Left lung (tissue), 10 donors: ENCODE data around the gene PLXNA3. TPM values are rescaled to one million over a fixed set of nuclear protein-coding genes. Genes with fewer than 3 reads are reported as not detected.

ENCODE experiments used
- ATAC-seq: fragments of 200-7000 bp; cut with Tn5 transposase; one replicate; pipeline ENCODE4 v1.9.1; 2020; ENCODE audit warnings: moderate library complexity
- DNase-seq, 4 donors: peaks; one replicate each; pipeline ENCODE4 v3.0.0-alpha.2; 2013 to 2020
- H3K27ac ChIP-seq, 2 donors: fragments of 200-600 bp; sonication (generic) in 1 of 2; one replicate each; pipeline versions ENCODE4 v1.5.0 to v1.8.0; 2020 to 2021
- H3K27me3 ChIP-seq, 2 donors: fragments of 200-600 bp; sonication (generic) in 1 of 2; one replicate each; pipeline versions ENCODE4 v1.5.0 to v1.8.0; 2020 to 2021
- H3K36me3 ChIP-seq, 2 donors: fragments of 200-600 bp; sonication (generic) in 1 of 2; one replicate each; pipeline versions ENCODE4 v1.5.0 to v1.8.0; 2020 to 2021
- H3K4me1 ChIP-seq, 2 donors: fragments of 200-600 bp; one replicate each; pipeline ENCODE4 v1.8.0; 2021
- H3K4me3 ChIP-seq, 2 donors: fragments of 200-600 bp; sonication (generic) in 1 of 2; one replicate each; pipeline versions ENCODE4 v1.5.0 to v1.8.0; 2020 to 2021; ENCODE audit warnings: mild to moderate bottlenecking in 1 of 2
- H3K9me3 ChIP-seq, 2 donors: fragments of 200-600 bp; sonication (generic) in 1 of 2; one replicate each; pipeline versions ENCODE4 v1.5.0 to v1.8.0; 2020 to 2021
- CTCF ChIP-seq, 2 donors: fragments of 200-600 bp; sonication (generic) in 1 of 2; IDR thresholded peaks; one replicate each; pipeline versions ENCODE4 v1.5.0 to v1.8.0; 2021; ENCODE audit warnings: antibody characterized with exemption in 2 of 2
- intact Hi-C, 2 donors: fragments of 100-400 bp; cut with DNase I; formaldehyde crosslinking; loops; one replicate each; pipeline versions ENCODE4 v1.11.2 to v1.14.2; 2022
- polyA plus RNA-seq, 6 donors: library from polyadenylated mRNA; unstranded; fragments of 120-200 nt; gene quantifications; one replicate each; pipeline ENCODE4 v1.2.1, GENCODE V29; 2013; ENCODE audit not compliant: insufficient read length in 6 of 6
- total RNA-seq, 2 donors: library from RNA; stranded (reverse); fragmentation: NEBNext Ultra II Directional; extraction: Animal tissue kit (Norgen Biotek cat#: 25700); gene quantifications; one replicate each; pipeline ENCODE4 v1.2.1, GENCODE V29; 2021
- donor health status: DM: no; HTN: yes; CAD: no.
- donor health status: DM: no; HTN: no; CAD: no.

The PLXNA3 gene
- total and polyA plus RNA-seq, 8 donors, result 48.7 to 83.6 (median 60.9) TPM

- peaks cover 0 to 16% of the 10 kb centered on the region in 2 donors for H3K36me3 ChIP-seq
- H3K27me3 ChIP-seq, result no peaks in the 10 kb centered on the region
- TF ChIP-seq CTCF (IDR thresholded peaks at IDR 0.05), result no peak
- no peak for DNase-seq
- peaks cover 6 to 46% of the 10 kb centered on the region in 2 donors for H3K4me1 ChIP-seq
- H3K9me3 ChIP-seq, result no peaks in the 10 kb centered on the region
- H3K27ac ChIP-seq, result no peak overlapping the region
- intact Hi-C loops, result no loop called here
- H3K4me3 ChIP-seq, result no peak overlapping the region
- ATAC-seq, result no peak
Observed at GRCh38 chrX:154488336-154489075, 30.4 kb downstream of the PLXNA3 start.

- intact Hi-C loops, result no loop called here
- H3K4me3 ChIP-seq, result peak overlapping the region in 1 of 2 donors; percentile 54
Observed at GRCh38 chrX:154489182-154489581, 31.1 kb downstream of the PLXNA3 start.

GRCh38 chrX:154490021-154490413 lies 31.9 kb downstream of the PLXNA3 start:
- Histone ChIP-seq H3K4me1 (peaks cover 6 to 36% of the 10 kb centered on the region in 2 donors), H3K27ac (peak overlapping the region; percentile 85 to 96), H3K4me3 (peak overlapping the region; percentile 40 to 54), H3K27me3 (no peaks in the 10 kb centered on the region), H3K9me3 (no peaks in the 10 kb centered on the region), H3K36me3 (peaks cover 0 to 9% of the 10 kb centered on the region in 2 donors)
- ATAC-seq (peak; percentile 1), DNase-seq (peak in 2 of 4 donors; percentile 16 to 33)
- intact Hi-C loops, result no loop called here
- TF ChIP-seq CTCF (IDR thresholded peaks at IDR 0.05), result no peak

More at GRCh38 chrX:154489182-154489581, 31.1 kb downstream of the PLXNA3 start:
- H3K36me3 ChIP-seq, result peaks cover 0 to 9% of the 10 kb centered on the region in 2 donors
- H3K4me1 ChIP-seq, result peaks cover 6 to 44% of the 10 kb centered on the region in 2 donors
- ATAC-seq, result no peak
- H3K9me3 ChIP-seq, result no peaks in the 10 kb centered on the region
- no peak for TF ChIP-seq CTCF (IDR thresholded peaks at IDR 0.05)
- DNase-seq, result no peak
- no peak overlapping the region for H3K27ac ChIP-seq
- no peaks in the 10 kb centered on the region for H3K27me3 ChIP-seq

GRCh38 chrX:154490414-154491083 lies 32.5 kb downstream of the PLXNA3 start, which contains the start of gene SLC10A3:
TSS of gene SLC10A3 (minus strand) at chrX:154490629. CDS start at chrX:154488940, 1,689 bp downstream.
- peaks cover 0 to 9% of the 10 kb centered on the region in 2 donors for H3K36me3 ChIP-seq
- H3K4me1 ChIP-seq, result peaks cover under 1 to 30% of the 10 kb centered on the region in 2 donors
- peak; percentile 81 to 97 (median 95) for DNase-seq
- no peaks in the 10 kb centered on the region for H3K27me3 ChIP-seq
- intact Hi-C loops, result no loop called here
- peak within 1 kb of the TSS; percentile 89 to 96 for H3K27ac ChIP-seq
- H3K9me3 ChIP-seq, result no peaks in the 10 kb centered on the region
- H3K4me3 ChIP-seq, result peak within 1 kb of the TSS; percentile 40 to 54
- no peak for TF ChIP-seq CTCF (IDR thresholded peaks at IDR 0.05)
- peak; percentile 87 for ATAC-seq

GRCh38 chrX:154494715-154495114 lies 36.6 kb downstream of the PLXNA3 start:
- Histone ChIP-seq H3K27me3 (no peaks in the 10 kb centered on the region), H3K4me3 (no peak overlapping the region), H3K36me3 (no peaks in the 10 kb centered on the region), H3K4me1 (peaks cover 0 to 6% of the 10 kb centered on the region in 2 donors), H3K9me3 (no peaks in the 10 kb centered on the region), H3K27ac (no peak overlapping the region)
- TF ChIP-seq CTCF (IDR thresholded peaks at IDR 0.05), result no peak
- no peak for ATAC-seq
- no peak for DNase-seq
- intact Hi-C loops, result no loop called here
